Measurements from ENCODE around the gene SLC38A4. TPM values are rescaled to one million over a fixed set of nuclear protein-coding genes. Genes with fewer than 3 reads are reported as not detected.

The SLC38A4 gene
- total RNA-seq, 1 experiment from 2014 or later: 20.1 TPM

GRCh38 chr12:46847001-46847400 is 21.2 kb upstream of the SLC38A4 start:
- intact Hi-C loops (cut with micrococcal nuclease; ENCODE audit: unreplicated experiment): no loop called here
- Histone ChIP-seq H3K9me3 (no peaks in the 10 kb centered on the region; the same call in 1 of the 2 replicates), H3K4me3 (ENCODE audit: low read depth, low read length) (no peak overlapping the region), H3K4me1 (no peaks in the 10 kb centered on the region), H3K36me3 (ENCODE audit: control insufficient read depth, insufficient read depth, low read length) (no peaks in the 10 kb centered on the region), H3K27me3 (replicated peaks; ENCODE audit: control insufficient read depth, insufficient read depth, low read length) (no peaks in the 10 kb centered on the region; the same call in 1 of the 2 replicates)
- no peaks in the 10 kb centered on the region for H3K27me3 Mint-ChIP-seq (ENCODE audit: insufficient read depth, unreplicated experiment)
- ChIA-PET CTCF (no interaction called here), POLR2A (no interaction called here)
- no peaks in the 10 kb centered on the region for H3K36me3 Mint-ChIP-seq (ENCODE audit: insufficient read depth, unreplicated experiment)
- peaks cover 9% of the 10 kb centered on the region for H3K9me3 Mint-ChIP-seq (ENCODE audit: unreplicated experiment)
- no peaks in the 10 kb centered on the region for H3K4me1 Mint-ChIP-seq (ENCODE audit: low read depth, unreplicated experiment)
- no peak for DNase-seq
- no peak overlapping the region for H3K4me3 Mint-ChIP-seq (ENCODE audit: unreplicated experiment)
- no peak overlapping the region for H3K27ac Mint-ChIP-seq (ENCODE audit: unreplicated experiment)
- TF ChIP-seq CTCF (IDR thresholded peaks at IDR 0.05; ENCODE audit: insufficient read depth in 1 of 2, low read depth in 1 of 2, low read length in 1 of 2, severe bottlenecking in 1 of 2, unreplicated experiment in 1 of 2): no peak
- BruUV-seq (replicated peaks): no TSS peak

GRCh38 chr12:46843811-46844210 is 18.0 kb upstream of the SLC38A4 start:
- POLR2A ChIA-PET: no interaction called here
- CTCF ChIA-PET: no interaction called here

GRCh38 chr12:46841891-46842290 is 16.1 kb upstream of the SLC38A4 start:
- Mint-ChIP-seq H3K9me3 (ENCODE audit: unreplicated experiment) (no peaks in the 10 kb centered on the region), H3K4me3 (ENCODE audit: unreplicated experiment) (no peak overlapping the region), H3K27me3 (ENCODE audit: insufficient read depth, unreplicated experiment) (no peaks in the 10 kb centered on the region), H3K4me1 (ENCODE audit: low read depth, unreplicated experiment) (no peaks in the 10 kb centered on the region), H3K27ac (ENCODE audit: unreplicated experiment) (no peak overlapping the region), H3K36me3 (ENCODE audit: insufficient read depth, unreplicated experiment) (no peaks in the 10 kb centered on the region)
- no peaks in the 10 kb centered on the region for H3K36me3 ChIP-seq (ENCODE audit: control insufficient read depth, insufficient read depth, low read length)
- intact Hi-C loops (cut with micrococcal nuclease; ENCODE audit: unreplicated experiment): no loop called here
- no peak overlapping the region for H3K4me3 ChIP-seq (ENCODE audit: low read depth, low read length)
- no peaks in the 10 kb centered on the region for H3K4me1 ChIP-seq
- BruUV-seq (replicated peaks): no TSS peak
- no peaks in the 10 kb centered on the region; the same call in 1 of the 2 replicates for H3K9me3 ChIP-seq
- no peak for TF ChIP-seq CTCF (IDR thresholded peaks at IDR 0.05; ENCODE audit: insufficient read depth in 1 of 2, low read depth in 1 of 2, low read length in 1 of 2, severe bottlenecking in 1 of 2, unreplicated experiment in 1 of 2)
- ChIA-PET CTCF (no interaction called here), POLR2A (no interaction called here)
- H3K27me3 ChIP-seq (replicated peaks; ENCODE audit: control insufficient read depth, insufficient read depth, low read length): no peaks in the 10 kb centered on the region; the same call in 1 of the 2 replicates
- DNase-seq: no peak

More at GRCh38 chr12:46843811-46844210, 18.0 kb upstream of the SLC38A4 start:
- H3K9me3 ChIP-seq: no peaks in the 10 kb centered on the region; the same call in 1 of the 2 replicates
- Mint-ChIP-seq H3K27me3 (ENCODE audit: insufficient read depth, unreplicated experiment) (no peaks in the 10 kb centered on the region), H3K27ac (ENCODE audit: unreplicated experiment) (no peak overlapping the region), H3K36me3 (ENCODE audit: insufficient read depth, unreplicated experiment) (no peaks in the 10 kb centered on the region), H3K4me1 (ENCODE audit: low read depth, unreplicated experiment) (no peaks in the 10 kb centered on the region), H3K9me3 (ENCODE audit: unreplicated experiment) (peaks cover 8% of the 10 kb centered on the region), H3K4me3 (ENCODE audit: unreplicated experiment) (no peak overlapping the region)
- BruUV-seq (replicated peaks): no TSS peak
- H3K36me3 ChIP-seq (ENCODE audit: control insufficient read depth, insufficient read depth, low read length): no peaks in the 10 kb centered on the region
- TF ChIP-seq CTCF (IDR thresholded peaks at IDR 0.05; ENCODE audit: insufficient read depth in 1 of 2, low read depth in 1 of 2, low read length in 1 of 2, severe bottlenecking in 1 of 2, unreplicated experiment in 1 of 2): no peak
- intact Hi-C loops (cut with micrococcal nuclease; ENCODE audit: unreplicated experiment): no loop called here
- H3K4me3 ChIP-seq (ENCODE audit: low read depth, low read length): no peak overlapping the region
- DNase-seq: no peak
- no peaks in the 10 kb centered on the region for H3K4me1 ChIP-seq
- H3K27me3 ChIP-seq (replicated peaks; ENCODE audit: control insufficient read depth, insufficient read depth, low read length): no peaks in the 10 kb centered on the region; the same call in 1 of the 2 replicates

All from Caco-2 (cell line).